ENCODE results near the gene MYEF2.

MYEF2 gene

GRCh38 chr15:48170981-48171380 is 7.1 kb downstream of the MYEF2 start:
- TF ChIP-seq EZH2 (IDR thresholded peaks at IDR 0.05) (no peak), POLR2AphosphoS5 (IDR thresholded peaks at IDR 0.05; ENCODE audit: borderline replicate concordance, low read depth, low read length) (no peak), FOXP2 (optimal IDR thresholded peaks at IDR 0.05; ENCODE audit: control extremely low read depth, extremely low read length, insufficient read depth) (no peak)

GRCh38 chr15:48168616-48169015 is 9.5 kb downstream of the MYEF2 start:
- H3K9ac ChIP-seq (ENCODE audit: insufficient read length): no peak overlapping the region
- H3K4me3 ChIP-seq: no peak overlapping the region
- H3K36me3 ChIP-seq (ENCODE audit: insufficient read depth, low read length): peaks cover 42% of the 10 kb centered on the region
- no peak for DNase-seq (ENCODE audit: low read depth, low spot score)
- TF ChIP-seq POLR2AphosphoS5 (IDR thresholded peaks at IDR 0.05; ENCODE audit: borderline replicate concordance, low read depth, low read length) (no peak), FOXP2 (optimal IDR thresholded peaks at IDR 0.05; ENCODE audit: control extremely low read depth, extremely low read length, insufficient read depth) (no peak), EZH2 (IDR thresholded peaks at IDR 0.05) (no peak)
- H3K27ac ChIP-seq: 0 out of 2 replicates have a peak overlapping the region, but pooled peaks have one; percentile 1
- H3K9me3 ChIP-seq (ENCODE audit: low read depth, low read length): no peaks in the 10 kb centered on the region

More at GRCh38 chr15:48170981-48171380, 7.1 kb downstream of the MYEF2 start:
- H3K9me3 ChIP-seq (ENCODE audit: low read depth, low read length): no peaks in the 10 kb centered on the region
- H3K36me3 ChIP-seq (ENCODE audit: insufficient read depth, low read length): peaks cover 36% of the 10 kb centered on the region
- DNase-seq (ENCODE audit: low read depth, low spot score): no peak
- H3K9ac ChIP-seq (ENCODE audit: insufficient read length): no peak overlapping the region
- no peak overlapping the region for H3K27ac ChIP-seq
- H3K4me3 ChIP-seq: no peak overlapping the region

- DNase-seq (ENCODE audit: low read depth, low spot score): no peak
- TF ChIP-seq FOXP2 (optimal IDR thresholded peaks at IDR 0.05; ENCODE audit: control extremely low read depth, extremely low read length, insufficient read depth) (no peak), EZH2 (IDR thresholded peaks at IDR 0.05) (no peak), POLR2AphosphoS5 (IDR thresholded peaks at IDR 0.05; ENCODE audit: borderline replicate concordance, low read depth, low read length) (no peak)
- H3K36me3 ChIP-seq (ENCODE audit: insufficient read depth, low read length): peaks cover 45% of the 10 kb centered on the region
- H3K27ac ChIP-seq: no peak overlapping the region
- no peak overlapping the region for H3K4me3 ChIP-seq
- H3K9ac ChIP-seq (ENCODE audit: insufficient read length): no peak overlapping the region
- no peaks in the 10 kb centered on the region for H3K9me3 ChIP-seq (ENCODE audit: low read depth, low read length)
These were observed 24.6 kb downstream of the MYEF2 start for GRCh38 chr15:48153526-48153925.

- H3K9ac ChIP-seq (ENCODE audit: insufficient read length): no peak overlapping the region
- H3K9me3 ChIP-seq (ENCODE audit: low read depth, low read length): no peaks in the 10 kb centered on the region
- H3K4me3 ChIP-seq: no peak overlapping the region
- H3K36me3 ChIP-seq (ENCODE audit: insufficient read depth, low read length): peaks cover 51% of the 10 kb centered on the region
- no peak for TF ChIP-seq POLR2AphosphoS5 (IDR thresholded peaks at IDR 0.05; ENCODE audit: borderline replicate concordance, low read depth, low read length)
- TF ChIP-seq EZH2 (IDR thresholded peaks at IDR 0.05): no peak
- TF ChIP-seq FOXP2 (optimal IDR thresholded peaks at IDR 0.05; ENCODE audit: control extremely low read depth, extremely low read length, insufficient read depth): no peak
- DNase-seq (ENCODE audit: low read depth, low spot score): no peak
- no peak overlapping the region for H3K27ac ChIP-seq
These were observed 28.2 kb downstream of the MYEF2 start for GRCh38 chr15:48149858-48150257.

- no peak overlapping the region for H3K9ac ChIP-seq (ENCODE audit: insufficient read length)
- H3K36me3 ChIP-seq (ENCODE audit: insufficient read depth, low read length): peaks cover 38% of the 10 kb centered on the region
- TF ChIP-seq POLR2AphosphoS5 (IDR thresholded peaks at IDR 0.05; ENCODE audit: borderline replicate concordance, low read depth, low read length): no peak
- TF ChIP-seq FOXP2 (optimal IDR thresholded peaks at IDR 0.05; ENCODE audit: control extremely low read depth, extremely low read length, insufficient read depth): no peak
- TF ChIP-seq EZH2 (IDR thresholded peaks at IDR 0.05): no peak
- no peak for DNase-seq (ENCODE audit: low read depth, low spot score)
- H3K4me3 ChIP-seq: no peak overlapping the region
- H3K9me3 ChIP-seq (ENCODE audit: low read depth, low read length): no peaks in the 10 kb centered on the region
- no peak overlapping the region for H3K27ac ChIP-seq
These were observed 30.7 kb downstream of the MYEF2 start for GRCh38 chr15:48147358-48147757.

GRCh38 chr15:48145923-48146322 is 32.2 kb downstream of the MYEF2 start:
- Histone ChIP-seq H3K9me3 (ENCODE audit: low read depth, low read length) (no peaks in the 10 kb centered on the region), H3K27ac (no peak overlapping the region), H3K36me3 (ENCODE audit: insufficient read depth, low read length) (peaks cover 34% of the 10 kb centered on the region), H3K9ac (ENCODE audit: insufficient read length) (no peak overlapping the region), H3K4me3 (no peak overlapping the region)
- no peak for DNase-seq (ENCODE audit: low read depth, low spot score)
- TF ChIP-seq FOXP2 (optimal IDR thresholded peaks at IDR 0.05; ENCODE audit: control extremely low read depth, extremely low read length, insufficient read depth): no peak
- TF ChIP-seq POLR2AphosphoS5 (IDR thresholded peaks at IDR 0.05; ENCODE audit: borderline replicate concordance, low read depth, low read length): no peak
- no peak for TF ChIP-seq EZH2 (IDR thresholded peaks at IDR 0.05)

- H3K27ac ChIP-seq: no peak overlapping the region
These were observed 33.2 kb downstream of the MYEF2 start for GRCh38 chr15:48144889-48145288.

GRCh38 chr15:48143856-48144255 is 34.2 kb downstream of the MYEF2 start:
- Histone ChIP-seq H3K36me3 (ENCODE audit: insufficient read depth, low read length) (peaks cover 33% of the 10 kb centered on the region), H3K9me3 (ENCODE audit: low read depth, low read length) (no peaks in the 10 kb centered on the region), H3K4me3 (no peak overlapping the region), H3K9ac (ENCODE audit: insufficient read length) (no peak overlapping the region), H3K27ac (no peak overlapping the region)
- TF ChIP-seq FOXP2 (optimal IDR thresholded peaks at IDR 0.05; ENCODE audit: control extremely low read depth, extremely low read length, insufficient read depth): no peak
- no peak for TF ChIP-seq EZH2 (IDR thresholded peaks at IDR 0.05)
- TF ChIP-seq POLR2AphosphoS5 (IDR thresholded peaks at IDR 0.05; ENCODE audit: borderline replicate concordance, low read depth, low read length): no peak
- DNase-seq (ENCODE audit: low read depth, low spot score): no peak

More at GRCh38 chr15:48144889-48145288, 33.2 kb downstream of the MYEF2 start:
- no peak for DNase-seq (ENCODE audit: low read depth, low spot score)
- no peaks in the 10 kb centered on the region for H3K9me3 ChIP-seq (ENCODE audit: low read depth, low read length)
- peaks cover 33% of the 10 kb centered on the region for H3K36me3 ChIP-seq (ENCODE audit: insufficient read depth, low read length)
- TF ChIP-seq EZH2 (IDR thresholded peaks at IDR 0.05): no peak
- TF ChIP-seq POLR2AphosphoS5 (IDR thresholded peaks at IDR 0.05; ENCODE audit: borderline replicate concordance, low read depth, low read length): no peak
- H3K9ac ChIP-seq (ENCODE audit: insufficient read length): no peak overlapping the region
- no peak overlapping the region for H3K4me3 ChIP-seq

GRCh38 chr15:48132874-48133273 is 45.2 kb downstream of the MYEF2 start:
- H3K9ac ChIP-seq (ENCODE audit: insufficient read length): no peak overlapping the region
- no peak for DNase-seq (ENCODE audit: low read depth, low spot score)
- no peak overlapping the region for H3K4me3 ChIP-seq
- no peaks in the 10 kb centered on the region for H3K9me3 ChIP-seq (ENCODE audit: low read depth, low read length)
- H3K27ac ChIP-seq: no peak overlapping the region
- H3K36me3 ChIP-seq (ENCODE audit: insufficient read depth, low read length): no peaks in the 10 kb centered on the region
- no peak for TF ChIP-seq EZH2 (IDR thresholded peaks at IDR 0.05)
- no peak for TF ChIP-seq POLR2AphosphoS5 (IDR thresholded peaks at IDR 0.05; ENCODE audit: borderline replicate concordance, low read depth, low read length)
- no peak for TF ChIP-seq FOXP2 (optimal IDR thresholded peaks at IDR 0.05; ENCODE audit: control extremely low read depth, extremely low read length, insufficient read depth)
